Measurements from ENCODE around the gene NEURL3.
"Not testable (repeated sequence)": the region's sequence is repeated elsewhere in the genome, so short reads cannot be mapped to it uniquely, and the experiment has no call there.

NEURL3 gene, protein sequence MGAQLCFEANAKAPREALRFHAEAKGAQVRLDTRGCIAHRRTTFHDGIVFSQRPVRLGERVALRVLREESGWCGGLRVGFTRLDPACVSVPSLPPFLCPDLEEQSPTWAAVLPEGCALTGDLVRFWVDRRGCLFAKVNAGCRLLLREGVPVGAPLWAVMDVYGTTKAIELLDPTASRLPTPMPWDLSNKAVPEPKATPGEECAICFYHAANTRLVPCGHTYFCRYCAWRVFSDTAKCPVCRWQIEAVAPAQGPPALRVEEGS

GRCh38 chr2:96505231-96505889, at the start of gene NEURL3:
TSS of gene NEURL3 (minus strand) at chr2:96505357. CDS start at chr2:96505286, 71 bp downstream.
- DNase-seq: no peak

GRCh38 chr2:96554293-96555145, 49.4 kb upstream of the NEURL3 start:
- DNase-seq: no peak

GRCh38 chr2:96553957-96554292, 48.8 kb upstream of the NEURL3 start:
- DNase-seq: not testable (repeated sequence)

- DNase-seq: no peak
These were observed 48.2 kb upstream of the NEURL3 start for GRCh38 chr2:96553176-96553956.

DNA sequence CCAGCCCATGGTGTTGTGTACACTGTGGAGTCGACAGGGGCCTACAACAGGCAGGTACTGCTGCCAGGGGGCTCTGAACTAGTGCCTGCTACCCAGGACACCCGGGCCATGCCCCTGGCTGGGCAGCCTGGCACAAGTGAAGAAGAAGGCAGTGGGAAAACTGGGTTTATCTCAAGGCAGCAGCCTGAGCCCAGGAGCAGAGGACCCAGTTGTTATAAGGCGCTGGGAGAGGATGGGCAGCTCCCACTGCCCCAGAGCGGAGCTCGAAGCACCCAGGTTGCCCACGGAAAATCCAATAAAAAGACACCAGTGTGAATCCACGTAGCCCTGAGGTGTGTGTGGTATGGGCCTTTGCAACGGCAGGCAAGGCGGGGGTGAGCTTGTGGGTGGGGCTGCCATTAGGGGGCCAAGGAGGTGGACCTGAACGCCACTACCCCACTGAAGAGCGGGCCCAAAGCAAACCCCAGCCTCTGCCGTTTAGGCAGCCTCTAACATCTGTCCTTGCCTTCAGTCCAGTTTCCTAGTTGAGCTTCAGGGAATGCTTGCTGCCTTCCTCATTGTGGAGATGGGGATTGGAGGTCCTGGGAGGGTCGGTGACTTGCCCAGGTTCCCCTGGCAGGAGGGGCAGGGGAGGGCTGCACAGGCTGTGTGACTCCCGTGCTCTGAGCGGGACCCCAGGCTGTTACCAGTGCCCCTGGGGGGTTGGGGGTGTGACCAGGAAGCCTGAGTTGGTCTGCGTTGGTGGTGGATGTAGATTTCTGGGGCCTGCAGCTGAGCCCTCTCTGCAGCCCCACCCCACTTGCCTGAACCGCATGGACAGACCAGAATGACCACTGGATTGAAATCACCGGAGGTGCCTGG, 47.4 kb upstream of the NEURL3 start:
- no peak for DNase-seq

- no peak for DNase-seq
These were observed 46.6 kb upstream of the NEURL3 start for GRCh38 chr2:96551605-96552314.

DNA sequence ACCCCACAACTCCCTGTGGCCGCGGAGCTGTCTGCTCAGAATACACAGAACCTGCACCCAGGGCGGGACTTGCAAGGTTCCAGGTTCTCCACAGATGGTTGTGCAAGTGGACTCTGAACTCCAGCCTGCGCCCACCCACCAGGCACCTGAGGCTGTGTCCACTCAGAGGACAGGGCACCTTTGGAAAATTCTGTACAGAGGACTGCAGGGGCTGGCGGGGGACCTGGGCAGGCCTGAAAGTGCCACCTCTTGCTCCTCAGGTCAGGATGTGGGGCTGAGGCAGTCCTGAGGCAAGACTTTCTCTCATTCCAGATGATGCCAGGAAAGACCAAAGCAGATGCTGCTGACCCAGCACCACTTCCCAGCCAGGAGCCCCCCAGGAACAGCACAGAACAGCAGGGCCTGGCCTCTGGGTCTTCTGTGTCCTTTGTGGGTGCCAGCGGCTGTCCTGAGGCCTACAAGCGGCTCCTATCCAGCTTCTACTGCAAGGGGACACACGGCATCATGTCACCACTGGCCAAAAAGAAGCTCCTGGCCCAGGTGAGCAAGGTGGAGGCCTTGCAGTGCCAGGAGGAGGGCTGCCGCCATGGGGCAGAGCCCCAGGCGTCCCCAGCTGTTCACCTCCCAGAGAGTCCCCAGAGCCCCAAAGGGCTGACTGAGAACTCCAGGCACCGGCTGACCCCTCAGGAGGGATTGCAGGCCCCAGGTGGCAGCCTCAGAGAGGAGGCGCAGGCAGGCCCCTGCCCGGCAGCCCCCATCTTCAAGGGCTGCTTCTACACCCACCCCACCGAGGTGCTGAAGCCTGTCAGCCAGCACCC, 45.8 kb upstream of the NEURL3 start:
- DNase-seq: no peak

GRCh38 chr2:96549967-96550786, 45.0 kb upstream of the NEURL3 start:
- DNase-seq: peak; percentile 7

DNA sequence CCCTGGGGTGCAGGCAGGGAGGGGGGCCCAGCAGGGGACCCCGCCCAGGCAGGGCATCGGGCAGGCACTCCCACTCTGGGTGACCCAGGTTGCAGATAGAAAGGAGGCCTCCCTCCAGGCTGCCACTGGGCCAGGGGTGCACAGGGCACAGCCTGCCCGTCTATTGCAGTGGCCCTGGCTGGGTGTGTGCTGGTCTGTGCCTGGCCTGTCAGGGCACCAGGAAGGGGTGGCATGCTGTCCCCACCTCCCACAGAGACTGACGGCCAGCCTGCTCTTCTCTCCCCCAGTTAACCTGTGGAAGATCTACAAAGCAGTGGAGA, 44.3 kb upstream of the NEURL3 start:
- no peak for DNase-seq

GRCh38 chr2:96548558-96549465, 43.7 kb upstream of the NEURL3 start:
- DNase-seq: no peak

- DNase-seq: no peak
These were observed 42.6 kb upstream of the NEURL3 start for GRCh38 chr2:96547731-96548171.

DNA sequence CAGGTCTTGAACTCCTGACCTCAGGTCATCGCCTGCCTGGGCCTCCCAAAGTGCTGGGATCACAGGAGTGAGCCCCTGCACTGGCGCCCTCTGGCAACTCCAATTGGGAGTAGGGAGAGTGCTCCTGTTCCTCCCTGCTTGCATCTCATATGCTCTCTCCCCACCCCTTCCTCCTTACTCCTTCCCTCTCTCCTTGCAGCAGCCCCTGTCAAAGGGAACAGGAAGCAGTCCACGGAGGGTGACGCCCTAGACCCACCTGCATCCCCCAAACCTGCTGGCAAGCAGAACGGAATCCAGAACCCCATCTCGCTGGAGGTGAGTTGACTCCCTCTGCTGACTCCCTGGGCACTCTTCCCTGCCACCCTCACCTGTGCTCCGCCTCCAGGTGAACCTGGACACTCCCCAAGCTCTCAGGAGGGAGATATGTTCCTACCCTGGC, 42.1 kb upstream of the NEURL3 start:
- DNase-seq: no peak

DNA sequence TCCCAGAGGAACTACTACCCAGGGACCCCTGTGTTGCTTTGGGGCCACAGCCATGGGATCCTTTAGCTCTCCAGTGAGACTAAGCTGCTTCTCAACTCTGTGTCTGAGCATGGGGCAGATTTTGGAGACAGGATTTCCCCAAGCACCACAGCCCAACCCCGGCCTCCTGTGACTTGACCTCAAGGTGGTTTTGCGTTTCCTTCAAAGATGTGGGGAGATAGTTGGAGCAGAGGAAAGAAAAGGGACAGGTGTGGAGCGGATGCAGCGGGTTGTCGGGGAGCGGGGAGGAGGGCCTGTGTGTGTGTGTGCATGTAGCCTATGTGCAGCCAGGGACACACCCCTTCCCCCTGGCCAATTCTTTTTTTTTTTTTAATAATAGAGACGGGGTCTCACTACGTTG, 41.6 kb upstream of the NEURL3 start:
- DNase-seq: no peak

GRCh38 chr2:96546321-96546720, 41.2 kb upstream of the NEURL3 start:
- no peak for DNase-seq

DNA sequence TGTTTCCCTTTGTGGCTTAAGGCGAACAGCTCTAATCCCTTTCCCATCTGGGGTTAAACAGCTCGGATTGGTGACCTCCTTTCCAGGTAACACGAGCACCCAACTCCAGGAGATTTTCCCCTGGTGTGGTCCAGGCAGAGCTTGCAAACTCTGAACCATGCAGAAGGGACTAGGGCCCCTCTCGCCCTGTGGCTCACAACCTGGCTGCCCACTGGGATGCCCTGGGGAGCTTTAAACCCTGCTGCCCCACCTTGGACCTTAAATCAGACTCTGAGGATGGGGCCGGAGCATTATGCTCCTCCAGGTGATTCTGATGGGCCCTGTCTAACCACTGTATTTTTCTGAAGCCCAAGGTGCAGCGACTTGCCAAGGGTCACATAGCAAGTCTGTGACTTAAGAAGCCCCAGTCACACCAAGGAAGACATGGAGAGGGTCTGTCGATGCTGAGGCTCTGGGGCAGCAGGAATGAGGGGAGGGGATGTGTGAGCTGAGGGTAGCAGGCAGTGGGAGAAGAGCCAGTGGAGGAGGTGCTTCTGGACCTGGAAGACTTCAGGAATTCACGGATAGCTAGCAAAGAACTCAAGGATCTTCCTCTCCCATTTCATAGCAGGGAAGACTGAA, 37.3 kb upstream of the NEURL3 start:
- no peak for DNase-seq

DNA sequence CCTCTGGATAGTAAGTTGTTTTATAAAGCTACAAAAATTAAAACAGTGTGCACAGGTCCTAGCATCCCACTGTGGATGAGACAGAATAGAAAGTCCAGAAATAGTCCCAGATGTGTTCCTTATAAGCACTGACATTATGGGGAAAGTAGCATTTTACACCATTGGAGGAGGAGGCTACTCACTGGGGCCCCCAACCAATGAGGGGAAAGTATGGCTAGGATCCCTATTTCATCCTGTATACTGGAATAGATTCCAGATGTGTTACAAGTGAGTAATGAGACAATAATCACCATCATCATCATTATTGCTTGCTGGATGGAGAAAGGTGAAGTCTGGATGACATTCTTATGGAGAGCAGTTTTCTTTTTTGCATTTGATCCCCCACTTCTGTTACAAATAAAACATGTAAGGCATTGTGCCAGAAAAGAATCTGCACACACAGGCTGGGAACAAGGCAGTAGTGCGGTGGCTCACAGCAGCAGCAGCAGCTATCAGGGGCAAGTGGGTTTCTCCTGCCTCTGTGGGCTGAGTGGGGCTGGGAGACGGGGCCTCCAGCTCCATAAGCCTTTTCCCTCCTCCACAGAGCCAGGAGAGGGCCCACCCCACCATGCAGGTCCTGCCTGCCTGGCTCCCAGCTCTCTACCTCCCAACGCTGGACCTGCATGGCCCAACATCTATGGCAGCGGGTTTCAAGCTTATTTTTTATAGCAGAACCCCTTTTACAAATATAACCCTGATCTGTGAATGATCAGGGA, 36.4 kb upstream of the NEURL3 start:
- no peak for DNase-seq

- DNase-seq: no peak
These were observed 35.0 kb upstream of the NEURL3 start for GRCh38 chr2:96540136-96540535.
